Calu3 (cell line): ENCODE measurements around the gene ABLIM2. TPM values are rescaled to one million over a fixed set of nuclear protein-coding genes. Genes with fewer than 3 reads are reported as not detected.

ENCODE experiments used
- BruUV-seq: library from RNA; stranded (reverse); fragments of 400-500 nt; replicated peaks from 2 replicates; lab custom pipeline; 2021; lab: Mats Ljungman, UMichigan
- CTCF ChIA-PET: fragments of 300-600 bp; sonication (Branson Sonifier 250); formaldehyde crosslinking; loops from one replicate; lab custom pipeline; 2022; ENCODE audit warnings: antibody characterized with exemption; lab: Charles Lee
- DNase-seq: peaks from one replicate; pipeline ENCODE4 v3.0.0; 2022
- H3K27ac Mint-ChIP-seq: one replicate; pipeline ENCODE4 v1.8.0; 2022; ENCODE audit warnings: mixed read lengths; ENCODE audit not compliant: unreplicated experiment
- H3K27me3 Mint-ChIP-seq: one replicate; pipeline ENCODE4 v1.8.0; 2022; ENCODE audit warnings: mixed read lengths; ENCODE audit not compliant: unreplicated experiment
- H3K36me3 Mint-ChIP-seq: one replicate; pipeline ENCODE4 v1.8.0; 2022; ENCODE audit warnings: mild to moderate bottlenecking, moderate library complexity, mixed read lengths; ENCODE audit not compliant: insufficient read depth, unreplicated experiment
- H3K4me1 Mint-ChIP-seq: one replicate; pipeline ENCODE4 v1.8.0; 2022; ENCODE audit warnings: mild to moderate bottlenecking, low read depth, mixed read lengths; ENCODE audit not compliant: unreplicated experiment
- H3K4me3 Mint-ChIP-seq: one replicate; pipeline ENCODE4 v1.8.0; 2022; ENCODE audit warnings: mild to moderate bottlenecking, low read depth, moderate library complexity, mixed read lengths; ENCODE audit not compliant: unreplicated experiment
- H3K9me3 Mint-ChIP-seq: one replicate; pipeline ENCODE4 v1.8.0; 2022; ENCODE audit warnings: low read depth, mixed read lengths; ENCODE audit not compliant: unreplicated experiment
- intact Hi-C: fragments of 100-400 bp; cut with micrococcal nuclease; formaldehyde crosslinking; loops from one replicate; pipeline ENCODE4 v1.10.0; 2022; ENCODE audit not compliant: unreplicated experiment
- total RNA-seq: library from RNA; stranded (reverse); gene quantifications from 2 replicates; pipeline ENCODE4 v1.2.3, GENCODE V29; 2022
- TF ChIP-seq, protein P1 (sequence below): fragments of 200-600 bp; IDR thresholded peaks from one replicate; pipeline ENCODE4 v1.8.0; 2022; ENCODE audit warnings: antibody characterized with exemption; ENCODE audit not compliant: unreplicated experiment

Gene ABLIM2
- total RNA-seq, 1 experiment from 2014 or later, result 1.0 TPM

DNA sequence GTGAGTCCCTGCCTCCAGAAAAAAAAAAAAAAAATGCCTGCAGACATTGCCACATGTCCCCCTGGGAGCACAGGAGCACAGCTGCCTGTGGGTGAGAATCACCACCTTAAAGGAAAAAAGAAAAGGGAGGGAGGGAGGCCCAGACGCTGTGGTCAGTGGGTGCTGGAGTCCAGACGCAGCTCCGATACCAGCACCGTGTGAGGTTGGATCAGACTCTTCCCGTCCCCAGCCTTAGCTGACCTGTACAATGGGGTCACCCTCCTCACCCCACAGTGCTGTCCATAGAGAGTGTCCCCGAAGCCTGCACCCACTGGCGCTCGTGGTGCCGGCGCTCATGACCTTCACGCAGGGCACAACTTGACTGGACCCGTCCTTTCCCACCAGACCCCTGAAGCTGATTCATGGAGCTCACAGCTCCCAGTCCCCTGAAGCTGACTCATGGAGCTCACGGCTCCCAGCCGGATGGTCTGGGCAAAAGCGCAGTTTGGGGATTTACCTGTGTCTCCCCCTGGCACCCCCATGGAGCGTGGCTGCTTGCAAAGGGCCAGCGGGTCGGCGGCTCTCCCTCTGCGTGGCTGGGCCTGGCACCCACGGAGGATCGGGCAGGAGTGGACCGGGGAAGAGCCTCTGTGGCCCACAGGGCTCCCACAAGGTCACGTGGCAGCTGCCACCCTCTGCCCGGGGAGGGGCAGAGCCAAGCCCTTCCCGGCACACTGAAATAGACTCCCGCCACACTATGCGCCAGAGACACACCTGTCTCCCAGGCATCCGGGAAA, 31.4 kb downstream of the ABLIM2 start:
- Mint-ChIP-seq H3K36me3 (no peaks in the 10 kb centered on the region), H3K9me3 (no peaks in the 10 kb centered on the region), H3K4me3 (no peak overlapping the region), H3K4me1 (no peaks in the 10 kb centered on the region), H3K27ac (no peak overlapping the region), H3K27me3 (peaks cover 18% of the 10 kb centered on the region)
- intact Hi-C loops, result no loop called here
- TF ChIP-seq, protein P1, sequence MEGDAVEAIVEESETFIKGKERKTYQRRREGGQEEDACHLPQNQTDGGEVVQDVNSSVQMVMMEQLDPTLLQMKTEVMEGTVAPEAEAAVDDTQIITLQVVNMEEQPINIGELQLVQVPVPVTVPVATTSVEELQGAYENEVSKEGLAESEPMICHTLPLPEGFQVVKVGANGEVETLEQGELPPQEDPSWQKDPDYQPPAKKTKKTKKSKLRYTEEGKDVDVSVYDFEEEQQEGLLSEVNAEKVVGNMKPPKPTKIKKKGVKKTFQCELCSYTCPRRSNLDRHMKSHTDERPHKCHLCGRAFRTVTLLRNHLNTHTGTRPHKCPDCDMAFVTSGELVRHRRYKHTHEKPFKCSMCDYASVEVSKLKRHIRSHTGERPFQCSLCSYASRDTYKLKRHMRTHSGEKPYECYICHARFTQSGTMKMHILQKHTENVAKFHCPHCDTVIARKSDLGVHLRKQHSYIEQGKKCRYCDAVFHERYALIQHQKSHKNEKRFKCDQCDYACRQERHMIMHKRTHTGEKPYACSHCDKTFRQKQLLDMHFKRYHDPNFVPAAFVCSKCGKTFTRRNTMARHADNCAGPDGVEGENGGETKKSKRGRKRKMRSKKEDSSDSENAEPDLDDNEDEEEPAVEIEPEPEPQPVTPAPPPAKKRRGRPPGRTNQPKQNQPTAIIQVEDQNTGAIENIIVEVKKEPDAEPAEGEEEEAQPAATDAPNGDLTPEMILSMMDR, result no peak
- CTCF ChIA-PET, result no interaction called here
- no TSS peak for BruUV-seq
- no peak for DNase-seq

DNA sequence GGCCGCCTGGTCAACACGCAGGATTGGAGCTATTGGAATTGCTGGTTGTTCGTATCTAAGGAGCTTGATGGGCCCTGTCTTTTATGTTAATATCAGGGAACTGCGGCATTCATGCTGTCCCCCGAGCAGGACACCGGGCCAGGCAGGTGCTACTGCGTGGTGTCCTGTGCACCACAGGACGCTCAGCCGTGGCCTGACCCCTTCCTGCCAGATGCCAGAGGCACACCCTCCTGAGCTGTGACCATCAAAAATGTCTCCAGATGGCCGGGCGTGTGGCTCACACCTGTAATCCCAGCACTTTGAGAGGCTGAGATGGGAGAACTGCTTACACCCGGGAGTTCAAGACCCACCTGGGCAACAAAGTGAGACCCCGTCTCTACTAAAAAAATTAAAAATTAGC, 32.1 kb downstream of the ABLIM2 start:
- intact Hi-C loops, result no loop called here
- TF ChIP-seq, protein P1, result no peak
- Mint-ChIP-seq H3K27ac (no peak overlapping the region), H3K27me3 (peaks cover 21% of the 10 kb centered on the region), H3K4me1 (no peaks in the 10 kb centered on the region), H3K4me3 (no peak overlapping the region), H3K36me3 (no peaks in the 10 kb centered on the region), H3K9me3 (no peaks in the 10 kb centered on the region)
- DNase-seq, result no peak
- no TSS peak for BruUV-seq
- CTCF ChIA-PET, result no interaction called here

DNA sequence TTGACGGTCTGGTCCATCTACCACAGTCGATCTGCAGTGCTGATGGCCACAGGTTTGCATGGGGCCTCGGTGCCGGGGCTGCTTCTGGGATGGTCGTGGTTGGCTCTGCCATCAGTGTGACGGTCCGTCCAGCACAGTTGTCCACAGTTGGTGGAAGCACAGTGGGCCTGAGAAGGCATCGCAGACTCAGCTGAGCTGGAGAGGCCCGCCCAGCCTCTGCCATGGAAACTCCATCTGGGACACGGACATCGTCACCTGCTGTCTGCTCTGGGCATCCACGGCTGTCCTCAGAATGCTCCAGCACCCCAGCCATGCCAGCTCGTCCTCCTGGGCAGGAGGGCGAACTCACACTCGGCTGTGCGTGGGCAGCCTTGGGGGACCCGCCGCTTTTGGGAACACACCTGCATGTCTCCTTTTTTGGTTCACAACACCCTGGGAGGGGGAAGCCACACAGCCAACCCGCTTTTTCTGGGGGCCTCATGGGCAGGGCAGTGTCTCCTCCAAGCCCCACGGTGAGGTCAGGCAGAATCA, 33.0 kb downstream of the ABLIM2 start:
- Mint-ChIP-seq H3K4me3 (no peak overlapping the region), H3K27ac (no peak overlapping the region), H3K4me1 (no peaks in the 10 kb centered on the region), H3K36me3 (no peaks in the 10 kb centered on the region), H3K27me3 (peaks cover 21% of the 10 kb centered on the region), H3K9me3 (no peaks in the 10 kb centered on the region)
- intact Hi-C loops, result no loop called here
- no TSS peak for BruUV-seq
- TF ChIP-seq, protein P1, result no peak
- no peak for DNase-seq
- CTCF ChIA-PET, result no interaction called here

DNA sequence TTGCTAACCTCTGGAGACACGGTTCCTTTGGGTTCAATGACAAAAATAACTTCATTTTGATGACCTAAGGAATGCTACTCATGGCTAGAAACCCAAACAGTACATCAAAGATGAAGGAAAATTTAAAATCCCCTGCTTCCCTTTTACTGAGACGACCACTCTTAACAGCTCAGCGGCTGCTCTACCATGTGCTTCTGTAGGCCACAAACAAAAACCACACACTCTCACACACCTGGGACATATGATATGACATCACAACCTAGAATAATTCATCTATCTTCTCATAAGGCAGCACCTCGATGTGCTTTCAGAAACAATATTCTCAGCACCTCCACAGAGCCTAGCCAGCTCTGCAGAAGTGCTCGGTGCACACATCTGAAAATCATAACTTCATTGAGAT, 34.7 kb downstream of the ABLIM2 start:
- BruUV-seq, result no TSS peak
- intact Hi-C loops, result no loop called here
- CTCF ChIA-PET, result no interaction called here

More for the DNA sequence above, 34.7 kb downstream of the ABLIM2 start:
- H3K4me3 Mint-ChIP-seq, result no peak overlapping the region
- DNase-seq, result no peak
- no peaks in the 10 kb centered on the region for H3K36me3 Mint-ChIP-seq
- H3K27me3 Mint-ChIP-seq, result peaks cover 21% of the 10 kb centered on the region
- H3K4me1 Mint-ChIP-seq, result no peaks in the 10 kb centered on the region
- TF ChIP-seq, protein P1, result no peak
- H3K9me3 Mint-ChIP-seq, result no peaks in the 10 kb centered on the region
- H3K27ac Mint-ChIP-seq, result no peak overlapping the region
